Nephron progenitor cell (in vitro differentiated cells): ENCODE results near the gene PAK4.

Source experiments
- DNase-seq: peaks from one replicate; pipeline ENCODE4 v3.0.0; 2021
- H3K27ac Mint-ChIP-seq: 2 replicates; pipeline ENCODE4 v1.8.0; 2021; ENCODE audit warnings: mild to moderate bottlenecking, moderate library complexity, mixed read lengths
- H3K27me3 Mint-ChIP-seq: 2 replicates; pipeline ENCODE4 v1.8.0; 2021; ENCODE audit warnings: mild to moderate bottlenecking, low read depth, mixed read lengths; ENCODE audit not compliant: poor library complexity
- H3K36me3 Mint-ChIP-seq: 2 replicates; pipeline ENCODE4 v1.8.0; 2021; ENCODE audit warnings: low read depth, mixed read lengths
- H3K4me1 Mint-ChIP-seq: 2 replicates; pipeline ENCODE4 v1.8.0; 2021; ENCODE audit warnings: mixed read lengths
- H3K4me3 Mint-ChIP-seq: 2 replicates; pipeline ENCODE4 v1.8.0; 2021; ENCODE audit warnings: mild to moderate bottlenecking, moderate library complexity, mixed read lengths
- H3K9me3 Mint-ChIP-seq: 2 replicates; pipeline ENCODE4 v1.8.0; 2021; ENCODE audit warnings: mild to moderate bottlenecking, moderate library complexity, mixed read lengths
- TF ChIP-seq, protein P1 (sequence below): fragments of 200-600 bp; sonication (generic); IDR thresholded peaks from 2 replicates; pipeline ENCODE4 v1.5.0; 2021; ENCODE audit warnings: antibody characterized with exemption

PAK4 gene

GRCh38 chr19:39164289-39164688 lies 38.7 kb downstream of the PAK4 start:
- Mint-ChIP-seq H3K4me1 (peaks cover 29% of the 10 kb centered on the region), H3K9me3 (no peaks in the 10 kb centered on the region), H3K27ac (no peak overlapping the region), H3K4me3 (no peak overlapping the region), H3K27me3 (peaks cover 3% of the 10 kb centered on the region), H3K36me3 (no peaks in the 10 kb centered on the region)
- TF ChIP-seq, protein P1, sequence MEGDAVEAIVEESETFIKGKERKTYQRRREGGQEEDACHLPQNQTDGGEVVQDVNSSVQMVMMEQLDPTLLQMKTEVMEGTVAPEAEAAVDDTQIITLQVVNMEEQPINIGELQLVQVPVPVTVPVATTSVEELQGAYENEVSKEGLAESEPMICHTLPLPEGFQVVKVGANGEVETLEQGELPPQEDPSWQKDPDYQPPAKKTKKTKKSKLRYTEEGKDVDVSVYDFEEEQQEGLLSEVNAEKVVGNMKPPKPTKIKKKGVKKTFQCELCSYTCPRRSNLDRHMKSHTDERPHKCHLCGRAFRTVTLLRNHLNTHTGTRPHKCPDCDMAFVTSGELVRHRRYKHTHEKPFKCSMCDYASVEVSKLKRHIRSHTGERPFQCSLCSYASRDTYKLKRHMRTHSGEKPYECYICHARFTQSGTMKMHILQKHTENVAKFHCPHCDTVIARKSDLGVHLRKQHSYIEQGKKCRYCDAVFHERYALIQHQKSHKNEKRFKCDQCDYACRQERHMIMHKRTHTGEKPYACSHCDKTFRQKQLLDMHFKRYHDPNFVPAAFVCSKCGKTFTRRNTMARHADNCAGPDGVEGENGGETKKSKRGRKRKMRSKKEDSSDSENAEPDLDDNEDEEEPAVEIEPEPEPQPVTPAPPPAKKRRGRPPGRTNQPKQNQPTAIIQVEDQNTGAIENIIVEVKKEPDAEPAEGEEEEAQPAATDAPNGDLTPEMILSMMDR, result no peak
- DNase-seq, result no peak

GRCh38 chr19:39165857-39166256 lies 40.3 kb downstream of the PAK4 start:
- Mint-ChIP-seq H3K36me3 (no peaks in the 10 kb centered on the region), H3K4me3 (no peak overlapping the region), H3K27ac (no peak overlapping the region), H3K27me3 (peaks cover 3% of the 10 kb centered on the region), H3K9me3 (no peaks in the 10 kb centered on the region), H3K4me1 (peaks cover 23% of the 10 kb centered on the region)
- no peak for DNase-seq
- TF ChIP-seq, protein P1, result no peak

DNA sequence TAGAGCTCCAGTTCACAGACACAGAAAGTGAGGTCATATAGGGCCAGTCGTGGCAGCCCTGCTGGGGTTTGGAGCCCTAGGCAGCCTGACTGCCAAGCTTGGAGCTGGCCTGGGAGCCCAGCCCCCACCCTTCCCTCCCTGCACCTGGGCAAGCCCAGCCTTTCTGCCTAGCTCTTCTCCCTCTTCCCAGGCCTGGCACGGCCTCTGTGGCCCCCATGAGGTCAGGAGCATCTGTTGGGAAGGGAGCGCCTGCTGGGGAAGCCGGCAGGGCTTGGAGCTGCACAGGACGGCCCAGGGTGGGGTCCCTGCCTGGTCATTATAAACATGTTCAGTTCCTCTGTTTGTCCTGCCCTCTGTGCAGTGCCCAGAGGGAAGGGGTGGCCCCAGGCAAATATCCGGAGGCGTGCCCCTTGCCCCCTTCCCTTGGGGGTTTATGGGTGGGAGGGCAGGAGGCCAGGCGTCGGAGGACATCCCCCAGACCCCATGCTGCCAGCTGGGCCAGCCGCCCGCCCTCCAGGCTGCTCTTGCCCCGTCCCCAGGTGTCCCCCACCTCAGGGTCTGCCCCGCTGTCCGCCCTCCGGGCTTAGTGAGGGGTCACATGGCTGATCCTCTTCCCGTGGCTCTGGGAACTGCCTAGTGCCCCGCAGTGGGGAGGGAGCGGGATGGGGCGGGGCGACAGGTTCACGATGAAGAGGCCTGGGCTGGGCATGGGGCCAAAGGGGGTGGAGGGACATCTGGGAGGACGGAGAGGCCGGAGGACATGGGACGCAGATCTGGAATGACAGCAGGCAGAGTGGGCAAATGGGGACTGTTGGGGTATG lies 41.2 kb downstream of the PAK4 start:
- TF ChIP-seq, protein P1, result no peak
- H3K27ac Mint-ChIP-seq, result no peak overlapping the region
- H3K27me3 Mint-ChIP-seq, result peaks cover 3% of the 10 kb centered on the region
- DNase-seq, result peak; percentile 30
- peaks cover 23% of the 10 kb centered on the region for H3K4me1 Mint-ChIP-seq
- no peaks in the 10 kb centered on the region for H3K36me3 Mint-ChIP-seq
- no peaks in the 10 kb centered on the region for H3K9me3 Mint-ChIP-seq
- H3K4me3 Mint-ChIP-seq, result no peak overlapping the region

DNA sequence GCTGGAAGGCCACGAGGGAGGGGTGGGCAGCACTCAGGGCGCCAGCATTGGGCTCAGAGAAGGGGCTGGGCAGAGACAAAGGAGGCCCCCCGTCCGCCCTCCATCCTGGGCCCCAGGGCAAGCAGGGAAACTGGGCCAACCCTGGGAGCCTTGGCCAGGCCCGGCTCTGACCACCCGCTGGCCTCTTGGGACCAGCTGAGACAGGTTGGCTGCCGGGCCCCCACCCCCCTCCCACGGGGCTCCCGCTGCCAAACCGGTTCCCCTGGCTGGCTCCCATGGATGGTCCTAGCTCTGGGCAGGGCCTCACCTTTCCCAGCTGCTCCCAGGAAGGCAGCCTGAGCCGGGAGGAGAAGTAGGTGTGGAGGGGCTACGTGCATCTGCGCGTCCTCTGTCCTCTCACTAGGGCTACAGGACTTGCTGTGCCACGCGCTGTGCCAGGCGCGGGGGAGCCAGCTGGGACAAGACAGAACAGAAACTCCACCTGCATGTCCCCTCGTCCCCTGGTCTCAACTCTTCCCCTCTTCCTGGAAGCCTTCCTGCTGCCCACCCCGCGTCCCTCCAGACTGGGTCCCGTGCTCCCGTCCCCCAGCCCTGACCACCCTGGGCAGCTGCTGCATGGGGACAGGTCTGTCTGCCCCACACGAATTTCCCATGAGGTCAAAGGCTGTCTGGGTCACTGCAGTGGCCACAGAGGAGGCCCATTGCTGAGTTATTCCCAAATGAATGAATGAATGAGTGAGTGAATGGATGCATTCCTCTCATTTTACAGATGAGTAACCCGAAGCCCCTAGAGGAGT lies 42.1 kb downstream of the PAK4 start:
- no peak overlapping the region for H3K4me3 Mint-ChIP-seq
- TF ChIP-seq, protein P1, result no peak
- H3K27me3 Mint-ChIP-seq, result peaks cover 3% of the 10 kb centered on the region
- H3K9me3 Mint-ChIP-seq, result no peaks in the 10 kb centered on the region
- no peak overlapping the region for H3K27ac Mint-ChIP-seq
- no peak for DNase-seq
- peaks cover 19% of the 10 kb centered on the region for H3K4me1 Mint-ChIP-seq
- H3K36me3 Mint-ChIP-seq, result no peaks in the 10 kb centered on the region

DNA sequence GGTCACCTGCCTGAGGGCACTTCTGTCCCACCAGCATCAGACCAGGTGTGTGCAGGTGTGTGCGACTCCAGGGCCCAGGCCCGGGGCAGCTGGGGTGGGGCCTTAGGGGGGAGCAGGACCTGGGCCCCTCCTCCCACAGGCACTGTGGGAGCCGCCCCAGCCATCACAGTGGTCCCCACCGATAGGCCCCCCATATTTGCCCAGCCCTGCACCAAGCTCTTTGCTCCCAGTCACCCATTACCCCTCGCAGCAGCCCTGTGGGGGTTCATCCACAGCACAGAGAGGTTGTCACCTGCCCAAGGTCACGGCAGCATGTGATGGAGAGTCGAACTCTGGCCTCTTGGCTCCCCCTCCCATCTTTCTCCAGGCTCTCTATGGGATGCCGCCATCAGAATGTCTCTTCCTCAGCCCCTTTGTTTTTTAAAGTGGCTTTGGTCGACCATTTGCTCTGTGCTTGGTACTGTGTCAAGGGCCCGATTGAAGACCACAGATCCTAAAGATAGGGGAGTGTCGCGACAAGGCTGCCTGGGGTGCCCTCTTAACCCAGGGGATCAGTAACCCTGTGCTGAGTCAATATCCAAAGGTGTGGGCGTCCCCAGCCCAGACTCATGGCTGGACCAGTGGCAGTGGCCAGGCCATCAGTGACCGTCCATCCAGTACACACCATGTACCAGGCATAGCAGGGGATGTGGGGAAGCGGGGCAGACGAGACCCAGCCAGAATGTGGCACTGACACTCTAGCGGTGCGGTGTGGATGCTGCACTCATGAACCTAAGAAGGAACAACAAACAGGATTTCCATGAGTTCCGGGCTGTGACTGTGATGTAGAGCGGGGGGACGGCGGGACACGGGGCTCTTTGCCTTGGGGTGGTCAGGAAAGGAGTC lies 42.9 kb downstream of the PAK4 start:
- H3K27me3 Mint-ChIP-seq, result peaks cover 3% of the 10 kb centered on the region

More for the DNA sequence above, 42.9 kb downstream of the PAK4 start:
- Mint-ChIP-seq H3K4me1 (peaks cover 11% of the 10 kb centered on the region), H3K4me3 (no peak overlapping the region), H3K36me3 (no peaks in the 10 kb centered on the region), H3K27ac (no peak overlapping the region), H3K9me3 (no peaks in the 10 kb centered on the region)
- TF ChIP-seq, protein P1, result no peak
- DNase-seq, result no peak
